GM12878 (cell line): ENCODE results near the gene SH2D5. TPM values are rescaled to one million over a fixed set of nuclear protein-coding genes. Genes with fewer than 3 reads are reported as not detected.

Experiments used
- ATAC-seq: fragments of 200-7000 bp; cut with Tn5 transposase; 3 replicates; pipeline ENCODE4 v1.9.1; 2020; ENCODE audit warnings: mild to moderate bottlenecking, moderate library complexity
- BruUV-seq: library from RNA; stranded (reverse); fragments of 400-500 nt; replicated peaks from 2 replicates; lab custom pipeline; 2021; lab: Mats Ljungman, UMichigan
- CTCF ChIA-PET: fragments of 300-600 bp; sonication (Branson Sonifier 250); formaldehyde crosslinking; extraction: SDS; loops from one replicate; lab custom pipeline; 2021; ENCODE audit warnings: inconsistent platforms; lab: Yijun Ruan, JAX
- POLR2A ChIA-PET: fragments of 350-600 bp; formaldehyde crosslinking; extraction: SDS; loops from one replicate; lab custom pipeline; 2021; ENCODE audit warnings: inconsistent platforms; lab: Charles Lee
- RAD21 ChIA-PET: fragments of 300-600 bp; sonication (Branson Sonifier 250); formaldehyde crosslinking; loops from one replicate; lab custom pipeline; 2023; ENCODE audit warnings: antibody characterized with exemption; ENCODE audit not compliant: unreplicated experiment; lab: Charles Lee
- SMC1A ChIA-PET: fragments of 300-600 bp; sonication (Branson Sonifier 250); formaldehyde crosslinking; loops from one replicate; lab custom pipeline; 2023; ENCODE audit not compliant: unreplicated experiment, uncharacterized antibody; lab: Charles Lee
- DNase-seq: peaks from one replicate; pipeline ENCODE4 v3.0.0-alpha.2; 2011; ENCODE audit warnings: low read depth, low spot score
- FAIRE-seq: peaks from 3 replicates; lab custom pipeline; 2011; peaks lifted over from hg19 to GRCh38; lab: Jason Lieb, UNC
- H2AFZ ChIP-seq: 2 replicates; pipeline ENCODE4 v1.6.0; 2011; ENCODE audit warnings: low read depth, low read length, control low read depth; ENCODE audit not compliant: control insufficient read depth
- H3K27ac ChIP-seq: 2 replicates; pipeline ENCODE4 v1.5.1; 2011; ENCODE audit warnings: control low read depth; ENCODE audit not compliant: control insufficient read depth, insufficient read depth
- H3K27me3 ChIP-seq, 2 experiments: replicated peaks in 1 of 2; 2 replicates each; pipeline versions ENCODE4 v1.6.0 to v1.6.1; 2011; ENCODE audit warnings: low read length in 1 of 2; ENCODE audit not compliant: control insufficient read depth in 2 of 2, insufficient read depth in 2 of 2
- H3K36me3 ChIP-seq, 2 experiments: 2 replicates each; pipeline ENCODE4 v1.5.1; 2011; ENCODE audit warnings: low read length in 1 of 2; ENCODE audit not compliant: control insufficient read depth in 2 of 2, insufficient read depth in 2 of 2
- H3K4me1 ChIP-seq: 2 replicates; pipeline ENCODE4 v1.6.1; 2011; ENCODE audit warnings: mild to moderate bottlenecking, low read length, moderate library complexity, mixed read lengths; ENCODE audit not compliant: control insufficient read depth, insufficient read depth
- H3K4me2 ChIP-seq: 2 replicates; pipeline ENCODE4 v1.6.0; 2011; ENCODE audit warnings: control low read depth; ENCODE audit not compliant: control insufficient read depth, insufficient read depth
- H3K4me3 ChIP-seq: fragments of 200-600 bp; sonication (generic); 2 replicates; pipeline ENCODE4 v1.5.1; 2016
- H3K79me2 ChIP-seq: 2 replicates; pipeline ENCODE4 v1.6.0; 2011; ENCODE audit warnings: low read length; ENCODE audit not compliant: control insufficient read depth, insufficient read depth
- H3K9ac ChIP-seq: 2 replicates; pipeline ENCODE4 v1.8.0; 2011; ENCODE audit warnings: low read length, control low read depth, mixed read lengths; ENCODE audit not compliant: control insufficient read depth, insufficient read depth
- H3K9me3 ChIP-seq: replicated peaks from 3 replicates; pipeline ENCODE4 v1.5.1; 2011; ENCODE audit warnings: mild to moderate bottlenecking, low read length; ENCODE audit not compliant: control insufficient read depth, insufficient read depth
- H4K20me1 ChIP-seq: 2 replicates; pipeline ENCODE4 v1.6.0; 2011; ENCODE audit not compliant: control insufficient read depth, insufficient read depth
- FOXM1 ChIP-seq: IDR thresholded peaks from 2 replicates; pipeline ENCODE4 v1.6.1; 2012; ENCODE audit warnings: low read depth, mild to moderate bottlenecking, inconsistent platforms, low read length, moderate library complexity
- HSF1 ChIP-seq: fragments of 150-350 bp; IDR thresholded peaks from 2 replicates; pipeline ENCODE4 v1.6.1; 2014; ENCODE audit warnings: mild to moderate bottlenecking, low read depth, low read length
- KAT2A ChIP-seq: conservative IDR thresholded peaks from 2 replicates; pipeline ENCODE4 v1.6.1; 2011; ENCODE audit warnings: low read depth, low read length; ENCODE audit not compliant: control insufficient read depth
- KDM1A ChIP-seq: fragments of 200-600 bp; sonication (generic); IDR thresholded peaks from 2 replicates; pipeline ENCODE4 v1.6.1; 2016; ENCODE audit warnings: borderline replicate concordance
- LARP7 ChIP-seq: fragments of 450-650 bp; IDR thresholded peaks from 2 replicates; pipeline ENCODE4 v1.6.1; 2017; ENCODE audit warnings: mild to moderate bottlenecking
- MEF2A ChIP-seq: IDR thresholded peaks from 2 replicates; pipeline ENCODE4 v1.6.1; 2011; ENCODE audit warnings: low read depth, mild to moderate bottlenecking, low read length, moderate library complexity; ENCODE audit not compliant: insufficient read depth
- MXI1 ChIP-seq: fragments of 150-350 bp; IDR thresholded peaks from 2 replicates; pipeline ENCODE4 v1.6.1; 2011; ENCODE audit warnings: low read depth, mild to moderate bottlenecking, inconsistent platforms, low read length, improper control_type of control experiment
- PKNOX1 ChIP-seq: fragments of 450-650 bp; IDR thresholded peaks from 2 replicates; pipeline ENCODE4 v1.6.1; 2016; ENCODE audit warnings: mild to moderate bottlenecking
- RBBP5 ChIP-seq: fragments of 200-600 bp; sonication (generic); conservative IDR thresholded peaks from 2 replicates; pipeline ENCODE4 v1.6.1; 2016
- SMARCA5 ChIP-seq: fragments of 450-650 bp; IDR thresholded peaks from 2 replicates; pipeline ENCODE4 v1.6.1; 2017; ENCODE audit warnings: mild to moderate bottlenecking
- SPI1 ChIP-seq: IDR thresholded peaks from 2 replicates; pipeline ENCODE4 v1.6.1; 2011; ENCODE audit warnings: low read depth, mild to moderate bottlenecking, low read length, moderate library complexity, borderline replicate concordance; ENCODE audit not compliant: insufficient read depth
- SREBF2 ChIP-seq: IDR thresholded peaks from 2 replicates; pipeline ENCODE4 v1.6.1; 2012; ENCODE audit warnings: mild to moderate bottlenecking, low read length
- TARDBP ChIP-seq: IDR thresholded peaks from 2 replicates; pipeline ENCODE4 v1.6.1; 2016; ENCODE audit warnings: borderline replicate concordance
- ZNF384 ChIP-seq: IDR thresholded peaks from 2 replicates; pipeline ENCODE4 v1.6.1; 2012; ENCODE audit warnings: low read depth, mild to moderate bottlenecking, low read length, improper control_type of control experiment, borderline replicate concordance
- WGBS: methylation state at CpG from one replicate; pipeline ENCODE4 v1.1.6; 2016; ENCODE audit warnings: low lambda C conversion rate; ENCODE audit not compliant: insufficient replicate concordance, insufficient coverage; ENCODE audit errors: missing lambda C conversion rate; 5-methylcytosine and 5-hydroxymethylcytosine counted together
- in situ Hi-C: fragments of 300-500 bp; cut with MboI; formaldehyde crosslinking; loops from 9 replicates; pipeline ENCODE4 v1.14.3; 2018; ENCODE audit warnings: mixed read lengths
- intact Hi-C: fragments of 100-400 bp; cut with micrococcal nuclease; formaldehyde crosslinking; loops from one replicate; pipeline ENCODE4 v1.14.2; 2022; ENCODE audit not compliant: unreplicated experiment
- polyA plus RNA-seq, 11 experiments: library from polyadenylated mRNA; depleted of rRNA in 4 of 11; unstranded in 6 of 11; stranded (reverse) in 5 of 11; fragments of >200 nt; fragmentation: Nextera tagmentation in 4 of 11; fragmentation: Illumina TruSeq in 1 of 11; extraction: Ambion mirVana in 4 of 11; extraction: Trizol in 1 of 11; gene quantifications; 1 replicate in 1 of 11; 2 replicates in 10 of 11; pipeline versions ENCODE4 v1.2.1 to v1.2.3, GENCODE V29; 2011 to 2016; ENCODE audit warnings: inconsistent platforms in 2 of 11, missing spikeins in 2 of 11, low read depth in 1 of 11
- total RNA-seq, 4 experiments: library from RNA; depleted of rRNA in 3 of 4; stranded (reverse); fragments of >200 nt in 3 of 4; fragmentation: Illumina TruSeq in 1 of 4; extraction: Trizol in 1 of 4; gene quantifications; 2 replicates each; pipeline versions ENCODE4 v1.2.1 to v1.2.3, GENCODE V29; 2013 to 2021

Gene SH2D5
- total and polyA plus RNA-seq, 10 of the 15 experiments (the other 5 are each of a cell fraction or from before 2014, with no cell fraction given): 0.03 to 0.62 (median 0.20) TPM; not detected in 3

GRCh38 chr1:20672265-20672632, 60.3 kb downstream of the SH2D5 start (continued):
- TF ChIP-seq HSF1 (no peak), LARP7 (no peak), SPI1 (no peak), FOXM1 (no peak), KAT2A (no peak), ZNF384 (no peak), SMARCA5 (no peak), SREBF2 (no peak), MEF2A (no peak), KDM1A (no peak), PKNOX1 (no peak), TARDBP (no peak)

GRCh38 chr1:20670936-20671335, 61.6 kb downstream of the SH2D5 start:
- H3K9me3 ChIP-seq: no peaks in the 10 kb centered on the region; the same call in 2 of the 3 replicates
- TF ChIP-seq RBBP5 (no peak), LARP7 (no peak), MXI1 (no peak)
- TF ChIP-seq, all 136 proteins: peak for 0
- H3K27me3 ChIP-seq: no peaks in the 10 kb centered on the region
- no peak overlapping the region for H2AFZ ChIP-seq
- ChIA-PET POLR2A (no interaction called here), RAD21 (no interaction called here), SMC1A (no interaction called here), CTCF (no interaction called here)
- no peak overlapping the region for H3K9ac ChIP-seq
- WGBS: 75% methylated on average over 5 of the region's 5 CpGs
- H3K4me3 ChIP-seq: no peak overlapping the region
- DNase-seq (no peak), ATAC-seq (no peak), FAIRE-seq (no peak)
- BruUV-seq: no TSS peak
- intact Hi-C loops (no loop called here), in situ Hi-C loops (no loop called here)
- no peaks in the 10 kb centered on the region for H3K79me2 ChIP-seq
- H3K4me2 ChIP-seq: no peak overlapping the region
- H3K36me3 ChIP-seq: no peaks in the 10 kb centered on the region
- H3K4me1 ChIP-seq: no peaks in the 10 kb centered on the region
- no peak overlapping the region for H3K27ac ChIP-seq
- H4K20me1 ChIP-seq: no peaks in the 10 kb centered on the region

Other genes with a start within 250 kb of the SH2D5 start
Only the 7 nearest of the 8 such genes appear.
- 14.7 and 15.6 TPM in 2 replicates for gene MUL1, start 224.6 kb downstream of the SH2D5 start, total RNA-seq (2014; rRNA removed)
- 7.6 and 9.1 TPM in 2 replicates for gene MUL1, start 224.6 kb downstream of the SH2D5 start, total RNA-seq (2014; rRNA removed; fragmentation: Illumina TruSeq; extraction: Trizol)
- gene MUL1, start 224.6 kb downstream of the SH2D5 start, total RNA-seq (2021): 19.6 and 21.0 TPM in 2 replicates
- gene MUL1, start 224.6 kb downstream of the SH2D5 start, polyA plus RNA-seq (2011; rRNA removed): 7.7 and 15.3 TPM in 2 replicates
- gene MUL1, start 224.6 kb downstream of the SH2D5 start, polyA plus RNA-seq (2014; fragmentation: Illumina TruSeq; extraction: Trizol): 6.9 and 12.2 TPM in 2 replicates
- 1 to 10 TPM; 4.9 to 8.1 TPM for gene MUL1, start 224.6 kb downstream of the SH2D5 start, polyA plus RNA-seq (2014; fragmentation: Nextera tagmentation; extraction: Ambion mirVana)
- gene MUL1, start 224.6 kb downstream of the SH2D5 start, polyA plus RNA-seq (2014; rRNA removed): 16.3 and 19.1 TPM in 2 replicates
- gene MUL1, start 224.6 kb downstream of the SH2D5 start, polyA plus RNA-seq (2016; fragmentation: Nextera tagmentation; extraction: Ambion mirVana): 10 to 100 TPM; 25.9 to 27.0 TPM
- gene FAM43B, start 180.1 kb downstream of the SH2D5 start, total RNA-seq (2014; rRNA removed): not detected in 2 replicates
- gene FAM43B, start 180.1 kb downstream of the SH2D5 start, total RNA-seq (2014; rRNA removed; fragmentation: Illumina TruSeq; extraction: Trizol): not detected in 2 replicates
- gene FAM43B, start 180.1 kb downstream of the SH2D5 start, total RNA-seq (2021): not detected in 2 replicates
- not detected in 2 replicates for gene FAM43B, start 180.1 kb downstream of the SH2D5 start, polyA plus RNA-seq (2011; rRNA removed)
- not detected in 2 replicates for gene FAM43B, start 180.1 kb downstream of the SH2D5 start, polyA plus RNA-seq (2014; fragmentation: Illumina TruSeq; extraction: Trizol)
- gene FAM43B, start 180.1 kb downstream of the SH2D5 start, polyA plus RNA-seq (2014; fragmentation: Nextera tagmentation; extraction: Ambion mirVana): not detected
- gene FAM43B, start 180.1 kb downstream of the SH2D5 start, polyA plus RNA-seq (2014; rRNA removed): not detected in 2 replicates
- gene FAM43B, start 180.1 kb downstream of the SH2D5 start, polyA plus RNA-seq (2016; fragmentation: Nextera tagmentation; extraction: Ambion mirVana): not detected
- not detected in 2 replicates for gene CDA, start 143.6 kb downstream of the SH2D5 start, total RNA-seq (2014; rRNA removed)
- not detected in 2 replicates for gene CDA, start 143.6 kb downstream of the SH2D5 start, total RNA-seq (2014; rRNA removed; fragmentation: Illumina TruSeq; extraction: Trizol)
- gene CDA, start 143.6 kb downstream of the SH2D5 start, total RNA-seq (2021): 0.21 TPM in 1 of 2 replicates, not detected in the other
- not detected in 2 replicates for gene CDA, start 143.6 kb downstream of the SH2D5 start, polyA plus RNA-seq (2011; rRNA removed)
- not detected in 2 replicates for gene CDA, start 143.6 kb downstream of the SH2D5 start, polyA plus RNA-seq (2014; fragmentation: Illumina TruSeq; extraction: Trizol)
- not detected for gene CDA, start 143.6 kb downstream of the SH2D5 start, polyA plus RNA-seq (2014; fragmentation: Nextera tagmentation; extraction: Ambion mirVana)
- gene CDA, start 143.6 kb downstream of the SH2D5 start, polyA plus RNA-seq (2014; rRNA removed): not detected in 2 replicates
- not detected for gene CDA, start 143.6 kb downstream of the SH2D5 start, polyA plus RNA-seq (2016; fragmentation: Nextera tagmentation; extraction: Ambion mirVana)
- 2.3 and 2.8 TPM in 2 replicates for gene PINK1, start 99.2 kb downstream of the SH2D5 start, total RNA-seq (2014; rRNA removed)
- gene PINK1, start 99.2 kb downstream of the SH2D5 start, total RNA-seq (2014; rRNA removed; fragmentation: Illumina TruSeq; extraction: Trizol): 1.2 TPM in 2 replicates
- 2.4 and 2.5 TPM in 2 replicates for gene PINK1, start 99.2 kb downstream of the SH2D5 start, total RNA-seq (2021)
- gene PINK1, start 99.2 kb downstream of the SH2D5 start, polyA plus RNA-seq (2011; rRNA removed): 1.4 and 1.9 TPM in 2 replicates
- 1.4 TPM in 2 replicates for gene PINK1, start 99.2 kb downstream of the SH2D5 start, polyA plus RNA-seq (2014; fragmentation: Illumina TruSeq; extraction: Trizol)
- gene PINK1, start 99.2 kb downstream of the SH2D5 start, polyA plus RNA-seq (2014; fragmentation: Nextera tagmentation; extraction: Ambion mirVana): under 1 TPM in 1 of 2 experiments, not detected in 1; 0.42 TPM
- 1.9 and 2.2 TPM in 2 replicates for gene PINK1, start 99.2 kb downstream of the SH2D5 start, polyA plus RNA-seq (2014; rRNA removed)
- gene PINK1, start 99.2 kb downstream of the SH2D5 start, polyA plus RNA-seq (2016; fragmentation: Nextera tagmentation; extraction: Ambion mirVana): 1 to 10 TPM; 1.6 to 4.4 TPM
- 245 and 248 TPM in 2 replicates for gene DDOST, start 71.3 kb downstream of the SH2D5 start, total RNA-seq (2014; rRNA removed)
- 148 and 159 TPM in 2 replicates for gene DDOST, start 71.3 kb downstream of the SH2D5 start, total RNA-seq (2014; rRNA removed; fragmentation: Illumina TruSeq; extraction: Trizol)
- 175 and 194 TPM in 2 replicates for gene DDOST, start 71.3 kb downstream of the SH2D5 start, total RNA-seq (2021)
- 146 and 220 TPM in 2 replicates for gene DDOST, start 71.3 kb downstream of the SH2D5 start, polyA plus RNA-seq (2011; rRNA removed)
- 148 and 196 TPM in 2 replicates for gene DDOST, start 71.3 kb downstream of the SH2D5 start, polyA plus RNA-seq (2014; fragmentation: Illumina TruSeq; extraction: Trizol)
- 100 to 1,000 TPM; 100 to 159 TPM for gene DDOST, start 71.3 kb downstream of the SH2D5 start, polyA plus RNA-seq (2014; fragmentation: Nextera tagmentation; extraction: Ambion mirVana)
- 206 and 220 TPM in 2 replicates for gene DDOST, start 71.3 kb downstream of the SH2D5 start, polyA plus RNA-seq (2014; rRNA removed)
- gene DDOST, start 71.3 kb downstream of the SH2D5 start, polyA plus RNA-seq (2016; fragmentation: Nextera tagmentation; extraction: Ambion mirVana): 100 to 1,000 TPM; 272 to 274 TPM
- gene KIF17, start 14.7 kb downstream of the SH2D5 start, total RNA-seq (2014; rRNA removed): not detected in 2 replicates
- gene KIF17, start 14.7 kb downstream of the SH2D5 start, total RNA-seq (2014; rRNA removed; fragmentation: Illumina TruSeq; extraction: Trizol): not detected in 2 replicates
- gene KIF17, start 14.7 kb downstream of the SH2D5 start, total RNA-seq (2021): 0.10 and 0.45 TPM in 2 replicates
- gene KIF17, start 14.7 kb downstream of the SH2D5 start, polyA plus RNA-seq (2011; rRNA removed): not detected in 2 replicates
- gene KIF17, start 14.7 kb downstream of the SH2D5 start, polyA plus RNA-seq (2014; fragmentation: Illumina TruSeq; extraction: Trizol): 0.03 TPM in 1 of 2 replicates, not detected in the other
- not detected for gene KIF17, start 14.7 kb downstream of the SH2D5 start, polyA plus RNA-seq (2014; fragmentation: Nextera tagmentation; extraction: Ambion mirVana)
- 0.01 and 0.09 TPM in 2 replicates for gene KIF17, start 14.7 kb downstream of the SH2D5 start, polyA plus RNA-seq (2014; rRNA removed)
- not detected for gene KIF17, start 14.7 kb downstream of the SH2D5 start, polyA plus RNA-seq (2016; fragmentation: Nextera tagmentation; extraction: Ambion mirVana)
- gene HP1BP3, start 54.6 kb upstream of the SH2D5 start, total RNA-seq (2014; rRNA removed): 133 TPM in 2 replicates
- 134 and 146 TPM in 2 replicates for gene HP1BP3, start 54.6 kb upstream of the SH2D5 start, total RNA-seq (2014; rRNA removed; fragmentation: Illumina TruSeq; extraction: Trizol)
- 138 and 149 TPM in 2 replicates for gene HP1BP3, start 54.6 kb upstream of the SH2D5 start, total RNA-seq (2021)
- 186 and 230 TPM in 2 replicates for gene HP1BP3, start 54.6 kb upstream of the SH2D5 start, polyA plus RNA-seq (2011; rRNA removed)
- 174 and 182 TPM in 2 replicates for gene HP1BP3, start 54.6 kb upstream of the SH2D5 start, polyA plus RNA-seq (2014; fragmentation: Illumina TruSeq; extraction: Trizol)
- 10 to 100 TPM; 32.6 to 88.9 TPM for gene HP1BP3, start 54.6 kb upstream of the SH2D5 start, polyA plus RNA-seq (2014; fragmentation: Nextera tagmentation; extraction: Ambion mirVana)
- 168 and 188 TPM in 2 replicates for gene HP1BP3, start 54.6 kb upstream of the SH2D5 start, polyA plus RNA-seq (2014; rRNA removed)
- 100 to 1,000 TPM; 109 to 117 TPM for gene HP1BP3, start 54.6 kb upstream of the SH2D5 start, polyA plus RNA-seq (2016; fragmentation: Nextera tagmentation; extraction: Ambion mirVana)